Nephron (organoid): ENCODE results near the gene FEM1C.

ENCODE experiments used
- H3K27ac Mint-ChIP-seq, 3 experiments: 2 replicates each; pipeline ENCODE4 v1.8.0; 2020; ENCODE audit warnings: mixed read lengths in 3 of 3, mild to moderate bottlenecking in 2 of 3, moderate library complexity in 1 of 3
- H3K27me3 Mint-ChIP-seq: 2 replicates; pipeline ENCODE4 v1.8.0; 2021; ENCODE audit warnings: low read depth, mild to moderate bottlenecking, moderate library complexity, mixed read lengths
- H3K36me3 Mint-ChIP-seq: 2 replicates; pipeline ENCODE4 v1.8.0; 2020; ENCODE audit warnings: low read depth, mixed read lengths
- H3K4me1 Mint-ChIP-seq: 2 replicates; pipeline ENCODE4 v1.8.0; 2020; ENCODE audit warnings: mixed read lengths
- H3K4me3 Mint-ChIP-seq, 3 experiments: 2 replicates each; pipeline ENCODE4 v1.8.0; 2020; ENCODE audit warnings: mild to moderate bottlenecking in 3 of 3, mixed read lengths in 3 of 3, moderate library complexity in 2 of 3
- H3K9me3 Mint-ChIP-seq: 2 replicates; pipeline ENCODE4 v1.8.0; 2020; ENCODE audit warnings: mixed read lengths
- CTCF ChIP-seq, 3 experiments: fragments of 200-600 bp; sonication (generic); IDR thresholded peaks; one replicate each; pipeline ENCODE4 v1.5.0; 2021; ENCODE audit warnings: antibody characterized with exemption in 3 of 3; ENCODE audit not compliant: unreplicated experiment in 3 of 3

FEM1C gene

GRCh38 chr5:115577741-115578140, 33.2 kb upstream of the FEM1C start:
- TF ChIP-seq CTCF (IDR thresholded peaks at IDR 0.05; ENCODE audit: unreplicated experiment in 3 of 3) = no peak
- Mint-ChIP-seq H3K4me1 (no peaks in the 10 kb centered on the region), H3K27ac (no peak overlapping the region), H3K27me3 (no peaks in the 10 kb centered on the region), H3K4me3 (no peak overlapping the region), H3K36me3 (no peaks in the 10 kb centered on the region), H3K9me3 (peaks cover 8% of the 10 kb centered on the region)

GRCh38 chr5:115577329-115577728, 32.8 kb upstream of the FEM1C start:
- Mint-ChIP-seq H3K36me3 (no peaks in the 10 kb centered on the region), H3K4me1 (no peaks in the 10 kb centered on the region), H3K4me3 (no peak overlapping the region), H3K27me3 (no peaks in the 10 kb centered on the region), H3K27ac (no peak overlapping the region), H3K9me3 (peaks cover 8% of the 10 kb centered on the region)
- no peak for TF ChIP-seq CTCF (IDR thresholded peaks at IDR 0.05; ENCODE audit: unreplicated experiment in 3 of 3)

- no peaks in the 10 kb centered on the region for H3K36me3 Mint-ChIP-seq
- no peak overlapping the region for H3K27ac Mint-ChIP-seq
- H3K27me3 Mint-ChIP-seq = no peaks in the 10 kb centered on the region
- H3K4me3 Mint-ChIP-seq = no peak overlapping the region
- H3K4me1 Mint-ChIP-seq = no peaks in the 10 kb centered on the region
- H3K9me3 Mint-ChIP-seq = peaks cover 8% of the 10 kb centered on the region
- TF ChIP-seq CTCF (IDR thresholded peaks at IDR 0.05; ENCODE audit: unreplicated experiment in 3 of 3) = no peak
Observed at GRCh38 chr5:115575167-115576070, 30.8 kb upstream of the FEM1C start.

- no peak for TF ChIP-seq CTCF (IDR thresholded peaks at IDR 0.05; ENCODE audit: unreplicated experiment in 3 of 3)
- Mint-ChIP-seq H3K27me3 (no peaks in the 10 kb centered on the region), H3K9me3 (peaks cover 8% of the 10 kb centered on the region), H3K36me3 (no peaks in the 10 kb centered on the region), H3K27ac (no peak overlapping the region), H3K4me1 (no peaks in the 10 kb centered on the region), H3K4me3 (no peak overlapping the region)
Observed at GRCh38 chr5:115573133-115573532, 28.6 kb upstream of the FEM1C start.

- TF ChIP-seq CTCF (IDR thresholded peaks at IDR 0.05; ENCODE audit: unreplicated experiment in 3 of 3) = no peak
- no peaks in the 10 kb centered on the region for H3K4me1 Mint-ChIP-seq
- no peak overlapping the region for H3K4me3 Mint-ChIP-seq
- H3K27me3 Mint-ChIP-seq = no peaks in the 10 kb centered on the region
- no peak overlapping the region for H3K27ac Mint-ChIP-seq
- no peaks in the 10 kb centered on the region for H3K36me3 Mint-ChIP-seq
- no peaks in the 10 kb centered on the region for H3K9me3 Mint-ChIP-seq
Observed at GRCh38 chr5:115571441-115571878, 26.9 kb upstream of the FEM1C start.

- Mint-ChIP-seq H3K9me3 (no peaks in the 10 kb centered on the region), H3K36me3 (no peaks in the 10 kb centered on the region), H3K4me1 (no peaks in the 10 kb centered on the region), H3K27ac (no peak overlapping the region), H3K27me3 (no peaks in the 10 kb centered on the region), H3K4me3 (no peak overlapping the region)
- no peak for TF ChIP-seq CTCF (IDR thresholded peaks at IDR 0.05; ENCODE audit: unreplicated experiment in 3 of 3)
Observed at GRCh38 chr5:115568668-115569067, 24.1 kb upstream of the FEM1C start.
